WTC11 (cell line): Measurements from ENCODE around the gene PRXL2B. TPM values are rescaled to one million over a fixed set of nuclear protein-coding genes. Genes with fewer than 3 reads are reported as not detected.
A peak's percentile ranks its signal among the peaks of the same experiment; 100 is the strongest.

ENCODE experiments used
- ATAC-seq: fragments of 200-7000 bp; cut with Tn5 transposase; 2 replicates; pipeline ENCODE4 v1.10.0; 2021; ENCODE audit warnings: mild to moderate bottlenecking, moderate library complexity
- CTCF ChIA-PET: fragments of 300-600 bp; sonication (Branson Sonifier 250); formaldehyde crosslinking; loops from one replicate; lab custom pipeline; 2021; ENCODE audit warnings: antibody characterized with exemption; lab: Charles Lee
- POLR2A ChIA-PET: fragments of 350-600 bp; sonication (Branson Sonifier 250); formaldehyde crosslinking; loops from one replicate; lab custom pipeline; 2021; ENCODE audit warnings: antibody characterized with exemption; lab: Charles Lee
- DNase-seq: peaks from one replicate; pipeline ENCODE4 v3.0.0; 2021; ENCODE audit warnings: low spot score
- H3K27ac Mint-ChIP-seq: 2 replicates; pipeline ENCODE4 v1.8.0; 2021; ENCODE audit warnings: mixed read lengths
- H3K27me3 Mint-ChIP-seq: 2 replicates; pipeline ENCODE4 v1.8.0; 2021; ENCODE audit warnings: low read depth, mild to moderate bottlenecking, moderate library complexity, mixed read lengths
- H3K36me3 Mint-ChIP-seq: 2 replicates; pipeline ENCODE4 v1.8.0; 2021; ENCODE audit warnings: mixed read lengths
- H3K4me1 Mint-ChIP-seq: 2 replicates; pipeline ENCODE4 v1.8.0; 2022; ENCODE audit warnings: mixed read lengths
- H3K4me3 Mint-ChIP-seq: 2 replicates; pipeline ENCODE4 v1.8.0; 2021; ENCODE audit warnings: mild to moderate bottlenecking, moderate library complexity, mixed read lengths
- H3K9me3 Mint-ChIP-seq: 2 replicates; pipeline ENCODE4 v1.8.0; 2021; ENCODE audit warnings: mixed read lengths
- AFF4 ChIP-seq: sonication (generic); formaldehyde crosslinking; IDR thresholded peaks from 2 replicates; pipeline ENCODE4 v1.8.1; 2023; ENCODE audit warnings: mild to moderate bottlenecking, missing genetic modification reagents, borderline replicate concordance
- ATF2 ChIP-seq: sonication (generic); formaldehyde crosslinking; IDR thresholded peaks from 2 replicates; pipeline ENCODE4 v1.8.1; 2022; ENCODE audit warnings: low read depth, missing genetic modification reagents, borderline replicate concordance
- CREM ChIP-seq: sonication (generic); formaldehyde crosslinking; IDR thresholded peaks from 2 replicates; pipeline ENCODE4 v1.8.1; 2022; ENCODE audit warnings: mild to moderate bottlenecking, missing genetic modification reagents, moderate library complexity
- E2F1 ChIP-seq: sonication (generic); formaldehyde crosslinking; IDR thresholded peaks from 2 replicates; pipeline ENCODE4 v1.8.0; 2022; ENCODE audit warnings: mild to moderate bottlenecking, missing genetic modification reagents
- EMX1 ChIP-seq: fragments of 250-450 bp; sonication (Bioruptor Pico); IDR thresholded peaks from 2 replicates; pipeline ENCODE4 v1.8.0; 2021; ENCODE audit warnings: mild to moderate bottlenecking
- GABPB1 ChIP-seq: sonication (generic); formaldehyde crosslinking; IDR thresholded peaks from 2 replicates; pipeline ENCODE4 v1.8.1; 2023; ENCODE audit warnings: mild to moderate bottlenecking, missing genetic modification reagents
- HMGXB4 ChIP-seq: sonication (generic); formaldehyde crosslinking; IDR thresholded peaks from 2 replicates; pipeline ENCODE4 v1.8.1; 2023; ENCODE audit warnings: mild to moderate bottlenecking, moderate library complexity, missing genetic modification reagents
- MAX ChIP-seq: sonication (generic); formaldehyde crosslinking; IDR thresholded peaks from 2 replicates; pipeline ENCODE4 v1.8.0; 2022; ENCODE audit warnings: mild to moderate bottlenecking, missing genetic modification reagents
- MXD4 ChIP-seq: fragments of 250-450 bp; sonication (Bioruptor Pico); IDR thresholded peaks from 2 replicates; pipeline ENCODE4 v1.8.0; 2021; ENCODE audit warnings: mild to moderate bottlenecking, moderate library complexity, borderline replicate concordance
- NFE2L1 ChIP-seq: sonication (generic); formaldehyde crosslinking; IDR thresholded peaks from 2 replicates; pipeline ENCODE4 v1.8.1; 2023; ENCODE audit warnings: missing genetic modification reagents
- NR2C2 ChIP-seq: sonication (generic); formaldehyde crosslinking; IDR thresholded peaks from 2 replicates; pipeline ENCODE4 v1.8.0; 2022; ENCODE audit warnings: mild to moderate bottlenecking, missing genetic modification reagents
- RORB ChIP-seq: fragments of 250-450 bp; sonication (Bioruptor Pico); IDR thresholded peaks from 2 replicates; pipeline ENCODE4 v1.9.0; 2021; ENCODE audit warnings: mild to moderate bottlenecking
- SOX15 ChIP-seq: fragments of 250-450 bp; sonication (Bioruptor Pico); IDR thresholded peaks from 2 replicates; pipeline ENCODE4 v1.9.0; 2021; ENCODE audit warnings: mild to moderate bottlenecking
- TP53 ChIP-seq: sonication (generic); formaldehyde crosslinking; IDR thresholded peaks from 2 replicates; pipeline ENCODE4 v1.8.1; 2023; ENCODE audit warnings: mild to moderate bottlenecking, missing genetic modification reagents
- USF1 ChIP-seq: sonication (generic); formaldehyde crosslinking; IDR thresholded peaks from 2 replicates; pipeline ENCODE4 v1.8.0; 2022; ENCODE audit warnings: mild to moderate bottlenecking, missing genetic modification reagents
- ZBTB21 ChIP-seq: sonication (generic); formaldehyde crosslinking; IDR thresholded peaks from 2 replicates; pipeline ENCODE4 v1.8.1; 2023; ENCODE audit warnings: mild to moderate bottlenecking, missing genetic modification reagents, borderline replicate concordance
- ZNF423 ChIP-seq: fragments of 250-450 bp; sonication (Bioruptor Pico); IDR thresholded peaks from 2 replicates; pipeline ENCODE4 v2.1.2; 2022; ENCODE audit warnings: mild to moderate bottlenecking, moderate library complexity
- total RNA-seq: library from RNA; stranded (reverse); gene quantifications from 3 replicates; pipeline ENCODE4 v1.2.3, GENCODE V29; 2021

PRXL2B gene
- total RNA-seq, 1 experiment from 2014 or later, result 50.3 TPM

GRCh38 chr1:2587071-2587859 is 688 bp downstream of the PRXL2B start:
- peak; percentile 3 for ATAC-seq
- Mint-ChIP-seq H3K27me3 (peaks cover 6% of the 10 kb centered on the region), H3K27ac (no peak overlapping the region), H3K9me3 (peaks cover 9% of the 10 kb centered on the region), H3K4me1 (peaks cover 19% of the 10 kb centered on the region), H3K36me3 (peaks cover 15% of the 10 kb centered on the region), H3K4me3 (peak overlapping the region; percentile 77)
- peak; percentile 39 for DNase-seq
- CTCF ChIA-PET, result interaction anchor here (0.6 to 1.0 kb wide), 3 partner anchors 39 to 1004 kb away, joined by 3 to 4 read pairs (median 3); no protein-coding TSS in a partner anchor
- POLR2A ChIA-PET, result no interaction called here
- 0 out of 2 replicates have a peak, but pooled peaks have one; percentile 51 for TF ChIP-seq HMGXB4 (CRISPR knock-in tag)
- TF ChIP-seq E2F1 (CRISPR knock-in tag), result 0 out of 2 replicates have a peak, but pooled peaks have one; percentile 38
- TF ChIP-seq GABPB1 (CRISPR knock-in tag), result no peak

GRCh38 chr1:2587860-2588571 is 1.4 kb downstream of the PRXL2B start:
- DNase-seq, result no peak
- Mint-ChIP-seq H3K27ac (no peak overlapping the region), H3K9me3 (peaks cover 12% of the 10 kb centered on the region), H3K4me3 (peak overlapping the region; percentile 77), H3K27me3 (peaks cover 6% of the 10 kb centered on the region)
- CTCF ChIA-PET, result interaction anchor here (0.6 to 0.9 kb wide), 2 partner anchors 39 to 1003 kb away, joined by 3 to 4 read pairs; no protein-coding TSS in a partner anchor
- no peak for TF ChIP-seq TP53
- TF ChIP-seq ATF2, result no peak
- no peak for TF ChIP-seq MXD4 (CRISPR knock-in tag)
- TF ChIP-seq USF1, result no peak
- TF ChIP-seq MAX (CRISPR knock-in tag), result no peak
- TF ChIP-seq ZBTB21 (CRISPR knock-in tag), result no peak
- TF ChIP-seq NR2C2 (CRISPR knock-in tag), result no peak
- no peak for TF ChIP-seq CREM
- TF ChIP-seq ZNF423, result no peak
- TF ChIP-seq EMX1 (CRISPR knock-in tag), result no peak
- TF ChIP-seq RORB (CRISPR knock-in tag), result no peak
- TF ChIP-seq, all 79 proteins: peak for 0
- POLR2A ChIA-PET, result no interaction called here
- Mint-ChIP-seq H3K4me1 (peaks cover 19% of the 10 kb centered on the region), H3K36me3 (peaks cover 15% of the 10 kb centered on the region)
- ATAC-seq, result no peak

GRCh38 chr1:2588661-2589430 is 2.3 kb downstream of the PRXL2B start:
- peaks cover 13% of the 10 kb centered on the region for H3K4me1 Mint-ChIP-seq
- no peak for DNase-seq
- H3K4me3 Mint-ChIP-seq, result no peak overlapping the region
- peaks cover 12% of the 10 kb centered on the region for H3K9me3 Mint-ChIP-seq
- H3K36me3 Mint-ChIP-seq, result peaks cover 15% of the 10 kb centered on the region
- ATAC-seq, result no peak
- TF ChIP-seq NFE2L1 (CRISPR knock-in tag), result no peak
- TF ChIP-seq SOX15 (CRISPR knock-in tag), result no peak
- no peak for TF ChIP-seq MAX (CRISPR knock-in tag)
- TF ChIP-seq AFF4, result no peak
- TF ChIP-seq, all 79 proteins: peak for 0
- ChIA-PET POLR2A (no interaction called here), CTCF (no interaction called here)
- Mint-ChIP-seq H3K27ac (no peak overlapping the region), H3K27me3 (peaks cover 6% of the 10 kb centered on the region)
